Measurements from ENCODE around the gene CERS6.

DNA sequence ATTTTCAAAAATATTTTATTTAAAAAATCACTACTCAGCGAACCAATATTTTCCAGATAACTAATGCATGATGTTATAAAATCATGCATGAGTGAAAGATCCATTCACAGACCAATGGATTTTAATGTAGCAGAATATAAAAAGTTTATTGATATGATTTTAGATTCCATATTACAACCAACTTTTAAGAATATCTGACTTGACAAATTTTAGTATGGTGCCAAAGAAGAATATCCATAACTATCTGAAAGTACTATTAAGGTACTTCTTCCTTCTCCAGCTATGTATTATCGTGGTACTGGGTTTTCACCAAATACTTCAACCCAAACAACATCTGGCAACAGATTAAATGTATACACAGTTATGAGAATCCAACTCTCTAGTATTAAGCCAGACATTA, 246.5 kb downstream of the CERS6 start:
- TF ChIP-seq CTCF (IDR thresholded peaks at IDR 0.05; ENCODE audit: low read depth, low read length, missing input control): no peak
- no peak for TF ChIP-seq GABPA (IDR thresholded peaks at IDR 0.05 in 1 of 2, conservative IDR thresholded peaks at IDR 0.05 in 1 of 2)
- TF ChIP-seq, protein P1, sequence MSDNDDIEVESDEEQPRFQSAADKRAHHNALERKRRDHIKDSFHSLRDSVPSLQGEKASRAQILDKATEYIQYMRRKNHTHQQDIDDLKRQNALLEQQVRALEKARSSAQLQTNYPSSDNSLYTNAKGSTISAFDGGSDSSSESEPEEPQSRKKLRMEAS (IDR thresholded peaks at IDR 0.05): no peak
- no peak for TF ChIP-seq SP1 (IDR thresholded peaks at IDR 0.05)
- TF ChIP-seq YY1 (IDR thresholded peaks at IDR 0.05): no peak
- TF ChIP-seq EGR1 (IDR thresholded peaks at IDR 0.05; ENCODE audit: low read depth in 2 of 2): no peak
- no peak for TF ChIP-seq TAF1 (conservative IDR thresholded peaks at IDR 0.05)
- TF ChIP-seq RAD21 (IDR thresholded peaks at IDR 0.05): no peak
- TF ChIP-seq, protein P2, sequence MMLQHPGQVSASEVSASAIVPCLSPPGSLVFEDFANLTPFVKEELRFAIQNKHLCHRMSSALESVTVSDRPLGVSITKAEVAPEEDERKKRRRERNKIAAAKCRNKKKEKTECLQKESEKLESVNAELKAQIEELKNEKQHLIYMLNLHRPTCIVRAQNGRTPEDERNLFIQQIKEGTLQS (IDR thresholded peaks at IDR 0.05): no peak
- TF ChIP-seq FOXA1 (IDR thresholded peaks at IDR 0.05): no peak
- TF ChIP-seq JUND (IDR thresholded peaks at IDR 0.05): no peak
- TF ChIP-seq ZBTB33 (IDR thresholded peaks at IDR 0.05): no peak
- no peak for TF ChIP-seq REST (IDR thresholded peaks at IDR 0.05)

Data from liver (tissue), 3 donors.